Prostate gland (tissue), 2 donors: Measurements from ENCODE around the gene NAT14. TPM values are rescaled to one million over a fixed set of nuclear protein-coding genes. Genes with fewer than 3 reads are reported as not detected.
A peak's percentile ranks its signal among the peaks of the same experiment; 100 is the strongest.

ENCODE experiments used
- DNase-seq: peaks from one replicate; pipeline ENCODE4 v3.0.0-alpha.2; 2019; ENCODE audit warnings: low spot score
- H3K27ac ChIP-seq, 2 donors: fragments of 200-600 bp; sonication (generic); 2 replicates each; pipeline ENCODE4 v1.5.1; 2017 to 2019
- H3K27me3 ChIP-seq: fragments of 200-600 bp; sonication (generic); replicated peaks from 2 replicates; pipeline ENCODE4 v1.5.1; 2019; ENCODE audit not compliant: insufficient read depth
- H3K36me3 ChIP-seq, 2 donors: fragments of 200-600 bp; sonication (generic); 1 replicate in 1 of 2; 2 replicates in 1 of 2; pipeline versions ENCODE4 v1.5.1 to v1.8.1; 2017 to 2019
- H3K4me1 ChIP-seq: fragments of 200-600 bp; sonication (generic); replicated peaks from 2 replicates; pipeline ENCODE4 v1.5.1; 2019
- H3K4me3 ChIP-seq, 2 donors: fragments of 200-600 bp; sonication (generic); 2 replicates each; pipeline ENCODE4 v1.5.1; 2017 to 2019
- H3K9me3 ChIP-seq: fragments of 200-600 bp; sonication (generic); 2 replicates; pipeline ENCODE4 v1.5.1; 2017
- POLR2A ChIP-seq: fragments of 450-650 bp; IDR thresholded peaks from one replicate; pipeline ENCODE4 v1.6.1; 2016; ENCODE audit warnings: antibody characterized with exemption, mild to moderate bottlenecking
- POLR2AphosphoS5 ChIP-seq: sonication (generic); formaldehyde crosslinking; IDR thresholded peaks from one replicate; pipeline ENCODE4 v1.6.1; 2017; ENCODE audit warnings: antibody characterized with exemption
- WGBS: methylation state at CpG from one replicate; pipeline ENCODE4 v1.1.5; 2018; 5-methylcytosine and 5-hydroxymethylcytosine counted together
- intact Hi-C: fragments of 100-400 bp; cut with DNase I; formaldehyde crosslinking; loops from one replicate; pipeline ENCODE4 v1.14.2; 2022
- total RNA-seq, 2 donors: library from RNA; depleted of rRNA; stranded (reverse); fragments of >200 nt; gene quantifications; one replicate each; pipeline ENCODE4 v1.1.0, GENCODE V29; 2016
- TF ChIP-seq, protein P1 (sequence below), 4 experiments: fragments of 200-600 bp in 2 of 4; fragments of 450-650 bp in 2 of 4; sonication (generic) in 2 of 4; IDR thresholded peaks; 1 replicate in 3 of 4; 2 replicates in 1 of 4; pipeline ENCODE4 v1.5.1; 2016 to 2019; ENCODE audit warnings: antibody characterized with exemption in 4 of 4, mild to moderate bottlenecking in 2 of 4, moderate library complexity in 2 of 4

NAT14 gene
- total RNA-seq, 2 donors from 2014 or later = 10.8 to 19.8 TPM

DNA sequence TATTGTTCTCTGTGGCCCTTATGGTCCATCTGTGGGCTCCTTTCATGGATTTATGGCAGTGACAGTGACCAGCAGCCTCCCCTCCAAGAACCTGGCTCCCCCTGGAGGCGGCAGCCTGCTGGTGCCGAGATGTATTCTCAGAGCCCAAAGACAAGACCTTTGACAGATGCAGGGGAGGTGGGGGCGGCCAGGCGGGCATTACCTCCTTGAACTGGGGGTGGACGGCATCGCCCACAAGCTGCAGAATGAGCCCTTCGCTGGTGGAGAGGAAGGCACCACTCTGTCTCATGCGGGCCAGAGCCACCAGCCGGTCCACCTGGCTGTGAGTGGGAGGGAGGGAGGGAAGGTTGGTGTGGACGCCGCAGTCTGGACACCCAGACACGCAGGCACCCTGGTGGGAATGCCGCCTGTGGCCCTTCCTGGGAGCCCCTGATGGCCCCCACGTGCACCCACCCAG, 30.2 kb upstream of the NAT14 start:
- Histone ChIP-seq H3K27ac (no peak overlapping the region), H3K27me3 (peaks cover 9% of the 10 kb centered on the region), H3K36me3 (no peaks in the 10 kb centered on the region), H3K4me3 (no peak overlapping the region), H3K9me3 (no peaks in the 10 kb centered on the region), H3K4me1 (peaks cover 13% of the 10 kb centered on the region)
- 69% methylated on average over 14 of the region's 14 CpGs for WGBS
- DNase-seq = no peak
- TF ChIP-seq, protein P1, sequence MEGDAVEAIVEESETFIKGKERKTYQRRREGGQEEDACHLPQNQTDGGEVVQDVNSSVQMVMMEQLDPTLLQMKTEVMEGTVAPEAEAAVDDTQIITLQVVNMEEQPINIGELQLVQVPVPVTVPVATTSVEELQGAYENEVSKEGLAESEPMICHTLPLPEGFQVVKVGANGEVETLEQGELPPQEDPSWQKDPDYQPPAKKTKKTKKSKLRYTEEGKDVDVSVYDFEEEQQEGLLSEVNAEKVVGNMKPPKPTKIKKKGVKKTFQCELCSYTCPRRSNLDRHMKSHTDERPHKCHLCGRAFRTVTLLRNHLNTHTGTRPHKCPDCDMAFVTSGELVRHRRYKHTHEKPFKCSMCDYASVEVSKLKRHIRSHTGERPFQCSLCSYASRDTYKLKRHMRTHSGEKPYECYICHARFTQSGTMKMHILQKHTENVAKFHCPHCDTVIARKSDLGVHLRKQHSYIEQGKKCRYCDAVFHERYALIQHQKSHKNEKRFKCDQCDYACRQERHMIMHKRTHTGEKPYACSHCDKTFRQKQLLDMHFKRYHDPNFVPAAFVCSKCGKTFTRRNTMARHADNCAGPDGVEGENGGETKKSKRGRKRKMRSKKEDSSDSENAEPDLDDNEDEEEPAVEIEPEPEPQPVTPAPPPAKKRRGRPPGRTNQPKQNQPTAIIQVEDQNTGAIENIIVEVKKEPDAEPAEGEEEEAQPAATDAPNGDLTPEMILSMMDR (IDR thresholded peaks at IDR 0.05) = peak in 2 of 4 experiments; percentile 30 to 43
- TF ChIP-seq POLR2A = no peak
- intact Hi-C loops = no loop called here

DNA sequence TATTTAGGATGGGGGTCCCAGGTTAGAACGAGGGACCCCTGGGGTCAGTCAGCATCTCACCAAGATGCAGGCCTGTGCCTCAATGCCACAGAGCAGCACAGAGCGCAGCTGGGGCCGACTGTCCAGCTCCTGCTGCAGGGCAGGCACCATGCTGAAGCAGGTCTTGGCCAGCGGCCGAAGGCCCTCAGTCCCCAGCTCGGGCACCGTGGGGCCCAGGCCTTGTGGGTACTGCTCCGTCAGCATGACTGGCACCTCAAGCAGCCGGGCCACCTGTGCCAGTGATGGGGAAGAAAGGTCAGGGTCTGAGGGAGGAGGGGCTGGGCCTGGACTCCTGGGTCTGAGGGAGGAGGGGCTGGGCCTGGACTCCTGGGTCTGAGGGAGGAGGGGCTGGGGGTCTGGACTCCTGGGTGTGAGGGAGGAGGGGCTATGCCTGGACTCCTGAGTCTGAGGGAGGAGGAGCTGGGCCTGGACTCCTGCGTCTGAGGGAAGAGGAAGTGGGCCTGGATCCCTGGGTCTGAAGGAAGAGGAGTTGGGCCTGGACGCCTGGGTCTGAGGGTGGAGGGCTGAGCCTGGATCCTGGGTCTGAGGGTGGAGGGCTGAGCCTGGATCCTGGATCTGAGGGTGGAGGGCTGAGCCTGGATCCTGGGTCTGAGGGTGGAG, 29.3 kb upstream of the NAT14 start:
- WGBS = 80% methylated on average over 9 of the region's 11 CpGs
- H3K4me3 ChIP-seq = no peak overlapping the region
- no peak for DNase-seq
- no peaks in the 10 kb centered on the region for H3K9me3 ChIP-seq
- H3K27me3 ChIP-seq = peaks cover 9% of the 10 kb centered on the region
- no peak for TF ChIP-seq POLR2A
- no peak for TF ChIP-seq POLR2AphosphoS5
- intact Hi-C loops = no loop called here
- H3K4me1 ChIP-seq = peaks cover 13% of the 10 kb centered on the region
- H3K36me3 ChIP-seq = no peaks in the 10 kb centered on the region
- no peak overlapping the region for H3K27ac ChIP-seq

DNA sequence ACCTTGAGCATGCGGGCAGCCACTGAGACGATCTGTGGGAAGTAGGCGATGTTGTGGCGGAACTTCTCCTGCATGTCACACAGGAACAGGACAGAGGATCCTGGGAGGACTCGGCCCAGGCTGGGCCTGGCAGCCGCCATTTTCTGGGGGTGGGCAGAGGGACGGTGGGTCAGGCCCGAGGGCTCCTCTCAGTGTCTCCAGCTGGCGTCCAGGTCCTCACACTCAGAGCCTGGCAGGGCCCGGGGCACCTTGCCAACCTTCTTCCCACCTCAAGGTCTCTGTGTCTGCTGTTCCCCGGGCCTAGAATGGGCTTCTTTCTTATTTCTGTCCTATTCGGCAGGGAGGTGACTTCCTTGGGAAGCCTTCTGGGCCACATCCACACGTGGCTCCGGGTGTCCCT, 28.6 kb upstream of the NAT14 start:
- Histone ChIP-seq H3K36me3 (no peaks in the 10 kb centered on the region), H3K4me3 (no peak overlapping the region), H3K4me1 (peaks cover 10% of the 10 kb centered on the region), H3K27me3 (peaks cover 9% of the 10 kb centered on the region), H3K27ac (no peak overlapping the region), H3K9me3 (no peaks in the 10 kb centered on the region)
- 94% methylated on average over 14 of the region's 14 CpGs for WGBS
- TF ChIP-seq, protein P1 (IDR thresholded peaks at IDR 0.05) = no peak
- TF ChIP-seq POLR2A (no peak), POLR2AphosphoS5 (no peak)
- intact Hi-C loops = no loop called here
- no peak for DNase-seq

DNA sequence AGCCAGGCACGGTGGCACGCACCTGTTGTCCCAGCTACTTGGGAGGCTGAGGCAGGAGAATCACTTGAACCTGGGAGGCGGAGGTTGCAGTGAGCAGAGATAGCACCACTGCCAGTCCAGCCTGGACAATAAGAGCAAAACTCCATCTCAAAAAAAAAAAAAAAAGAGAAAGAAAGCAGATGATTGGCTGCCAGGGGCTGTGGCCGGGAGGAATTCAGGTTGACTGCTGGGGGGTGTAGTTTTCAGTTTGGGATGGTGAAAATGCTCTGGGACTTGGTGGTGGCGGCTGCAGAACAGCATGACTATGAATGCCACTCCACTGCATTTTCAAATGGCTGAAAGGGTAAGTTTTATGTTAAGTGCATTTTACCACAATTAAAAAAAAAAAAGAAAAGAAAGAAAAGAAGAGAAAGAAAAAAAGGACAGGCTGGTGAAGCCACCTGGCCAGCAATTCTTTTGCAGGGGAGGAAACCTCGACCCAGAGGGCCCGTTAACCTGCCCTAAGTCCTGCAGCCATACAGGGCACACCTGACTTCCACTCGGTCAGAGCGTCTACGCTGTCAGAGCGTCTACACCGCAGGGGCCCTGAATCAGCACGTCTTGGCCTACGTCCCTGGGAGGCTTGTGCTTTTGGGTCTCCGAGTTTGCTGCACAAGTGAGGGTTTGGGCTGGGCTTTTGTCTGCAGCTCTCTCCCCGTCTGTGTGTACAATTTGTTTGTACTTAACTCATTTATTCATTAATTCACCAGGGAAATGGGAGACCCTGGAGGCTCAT, 27.1 kb upstream of the NAT14 start:
- Histone ChIP-seq H3K9me3 (no peaks in the 10 kb centered on the region), H3K27me3 (no peaks in the 10 kb centered on the region), H3K27ac (no peak overlapping the region), H3K36me3 (no peaks in the 10 kb centered on the region), H3K4me3 (no peak overlapping the region), H3K4me1 (no peaks in the 10 kb centered on the region)
- no peak for DNase-seq
- WGBS = 86% methylated on average over 16 of the region's 16 CpGs
- intact Hi-C loops = no loop called here
- TF ChIP-seq POLR2AphosphoS5 (no peak), POLR2A (no peak)
- TF ChIP-seq, protein P1 (IDR thresholded peaks at IDR 0.05) = no peak

DNA sequence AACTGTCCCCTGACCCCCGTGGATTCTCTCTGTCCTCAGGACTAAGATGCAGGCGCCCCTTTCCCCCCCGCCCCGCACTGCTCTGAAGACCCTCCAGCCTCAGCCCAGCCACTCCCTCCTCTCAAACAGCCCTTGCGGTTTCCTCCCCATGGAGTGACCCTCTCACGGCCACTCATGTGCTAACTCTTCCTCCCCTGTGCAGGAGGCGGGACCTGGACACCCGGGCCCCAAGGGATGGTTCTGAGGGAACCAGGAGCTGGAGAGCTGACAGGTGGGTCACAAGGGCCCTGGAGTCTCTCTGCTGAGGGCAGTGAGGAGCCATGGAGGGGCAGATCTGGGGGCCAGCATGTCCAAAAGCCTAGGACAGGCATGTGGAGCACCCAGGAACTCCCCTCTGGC, 25.4 kb upstream of the NAT14 start:
- Histone ChIP-seq H3K9me3 (no peaks in the 10 kb centered on the region), H3K4me1 (no peaks in the 10 kb centered on the region), H3K36me3 (no peaks in the 10 kb centered on the region), H3K4me3 (no peak overlapping the region), H3K27ac (peak overlapping the region; percentile 86 to 88), H3K27me3 (no peaks in the 10 kb centered on the region)
- no peak for DNase-seq
- intact Hi-C loops = no loop called here
- TF ChIP-seq, protein P1 (IDR thresholded peaks at IDR 0.05) = no peak
- no peak for TF ChIP-seq POLR2AphosphoS5
- no peak for TF ChIP-seq POLR2A
- WGBS = 56% methylated on average over 8 of the region's 8 CpGs
